BJ (cell line): Measurements from ENCODE around the gene KRABD2.

Experiments used
- CTCF ChIA-PET: fragments of 350-600 bp; formaldehyde crosslinking; extraction: SDS; loops from one replicate; lab custom pipeline; 2021; ENCODE audit warnings: antibody characterized with exemption, inconsistent platforms; lab: Yijun Ruan, JAX
- POLR2A ChIA-PET: fragments of 300-600 bp; sonication (Branson Sonifier 250); formaldehyde crosslinking; extraction: SDS; loops from one replicate; lab custom pipeline; 2021; ENCODE audit warnings: antibody characterized with exemption; lab: Charles Lee
- DNase-seq: peaks from one replicate; pipeline ENCODE4 v3.0.0-alpha.2; 2011; ENCODE audit warnings: low read depth
- H3K27me3 ChIP-seq: 2 replicates; pipeline ENCODE4 v1.6.0; 2011; ENCODE audit warnings: low read length; ENCODE audit not compliant: control insufficient read depth, insufficient read depth
- H3K36me3 ChIP-seq: 2 replicates; pipeline ENCODE4 v1.5.1; 2011; ENCODE audit warnings: low read length; ENCODE audit not compliant: control insufficient read depth, insufficient read depth
- H3K4me3 ChIP-seq: 2 replicates; pipeline ENCODE4 v1.5.1; 2011; ENCODE audit warnings: low read depth, mild to moderate bottlenecking, control low read depth, low read length
- CTCF ChIP-seq: IDR thresholded peaks from 2 replicates; pipeline ENCODE4 v1.5.1; 2011; ENCODE audit warnings: low read depth, mild to moderate bottlenecking, control low read depth, inconsistent platforms, low read length, moderate library complexity; ENCODE audit not compliant: insufficient read depth

Gene KRABD2

GRCh38 chr17:8387914-8388651 lies 11.6 kb upstream of the KRABD2 start:
- no peak for DNase-seq
- ChIA-PET POLR2A (no interaction called here), CTCF (no interaction called here)
- H3K27me3 ChIP-seq: no peaks in the 10 kb centered on the region
- no peaks in the 10 kb centered on the region for H3K36me3 ChIP-seq
- TF ChIP-seq CTCF: no peak
- H3K4me3 ChIP-seq: no peak overlapping the region

GRCh38 chr17:8386841-8387240 lies 10.3 kb upstream of the KRABD2 start:
- H3K36me3 ChIP-seq: no peaks in the 10 kb centered on the region
- CTCF ChIA-PET: interaction anchor here (0.6 to 1.0 kb wide), 5 partner anchors 10 to 355 kb away, joined by 3 to 7 read pairs (median 4); no protein-coding TSS in a partner anchor
- no peak for TF ChIP-seq CTCF
- no peak overlapping the region for H3K4me3 ChIP-seq
- no peak for DNase-seq
- POLR2A ChIA-PET: no interaction called here
- no peaks in the 10 kb centered on the region for H3K27me3 ChIP-seq

- peaks cover 6% of the 10 kb centered on the region for H3K36me3 ChIP-seq
- TF ChIP-seq CTCF: no peak
- H3K27me3 ChIP-seq: no peaks in the 10 kb centered on the region
- ChIA-PET POLR2A (interaction anchor here (1.2 kb wide), 1 partner anchor 50 kb away, joined by 4 read pairs; the partner anchor contains the start of gene NDEL1), CTCF (interaction anchor here (0.7 to 2.0 kb wide), 5 partner anchors 19 to 402 kb away, joined by 3 to 6 read pairs (median 3); no protein-coding TSS in a partner anchor)
- H3K4me3 ChIP-seq: no peak overlapping the region
- DNase-seq: peak; percentile 91
Observed at GRCh38 chr17:8384801-8385378, 8.4 kb upstream of the KRABD2 start.

- ChIA-PET POLR2A (no interaction called here), CTCF (interaction anchor here (0.6 to 2.0 kb wide), 32 partner anchors 10 to 512 kb away, joined by 3 to 13 read pairs (median 3); partner anchors contain the start of genes CCDC42, HES7 and MYH10)
- TF ChIP-seq CTCF: peak; percentile 90
- H3K36me3 ChIP-seq: peaks cover 9% of the 10 kb centered on the region
- peak; percentile 91 for DNase-seq
- H3K27me3 ChIP-seq: no peaks in the 10 kb centered on the region
- H3K4me3 ChIP-seq: peak within 1 kb of the TSS; percentile 57
Observed at GRCh38 chr17:8383143-8383822, 6.8 kb upstream of the KRABD2 start, which contains the start of gene RPL26. TSS of gene RPL26 (minus strand) at chr17:8383193. CDS start at chr17:8382310, 883 bp downstream.

- Histone ChIP-seq H3K4me3 (peak overlapping the region; percentile 57), H3K27me3 (no peaks in the 10 kb centered on the region), H3K36me3 (peaks cover 12% of the 10 kb centered on the region)
- CTCF ChIA-PET: interaction anchor here (0.6 to 2.0 kb wide), 9 partner anchors 14 to 422 kb away, joined by 3 to 11 read pairs (median 3); no protein-coding TSS in a partner anchor
- POLR2A ChIA-PET: no interaction called here
- no peak for DNase-seq
- no peak for TF ChIP-seq CTCF
Observed at GRCh38 chr17:8382880-8383142, 6.3 kb upstream of the KRABD2 start.
